BE2C (cell line): ENCODE results near the gene PRSS48.

ENCODE experiments used
- DNase-seq: peaks from one replicate; pipeline ENCODE4 v3.0.0-alpha.2; 2020
- H3K27me3 ChIP-seq: fragments of 250-450 bp; sonication (Bioruptor Pico); 2 replicates; pipeline ENCODE4 v1.5.1; 2020; ENCODE audit warnings: mild to moderate bottlenecking
- H3K36me3 ChIP-seq: fragments of 250-450 bp; sonication (Bioruptor Pico); 2 replicates; pipeline ENCODE4 v1.5.1; 2020; ENCODE audit warnings: mild to moderate bottlenecking
- H3K4me1 ChIP-seq: fragments of 250-450 bp; sonication (Bioruptor Pico); 2 replicates; pipeline ENCODE4 v1.5.1; 2020
- H3K4me3 ChIP-seq: 2 replicates; pipeline ENCODE4 v1.5.1; 2011; ENCODE audit warnings: low read depth, low read length
- H3K9me3 ChIP-seq: fragments of 250-450 bp; sonication (Bioruptor Pico); 2 replicates; pipeline ENCODE4 v1.5.1; 2020
- TF ChIP-seq, protein P1 (sequence below): IDR thresholded peaks from 2 replicates; pipeline ENCODE4 v1.5.1; 2012; ENCODE audit warnings: mild to moderate bottlenecking, low read depth, low read length

PRSS48 gene

DNA sequence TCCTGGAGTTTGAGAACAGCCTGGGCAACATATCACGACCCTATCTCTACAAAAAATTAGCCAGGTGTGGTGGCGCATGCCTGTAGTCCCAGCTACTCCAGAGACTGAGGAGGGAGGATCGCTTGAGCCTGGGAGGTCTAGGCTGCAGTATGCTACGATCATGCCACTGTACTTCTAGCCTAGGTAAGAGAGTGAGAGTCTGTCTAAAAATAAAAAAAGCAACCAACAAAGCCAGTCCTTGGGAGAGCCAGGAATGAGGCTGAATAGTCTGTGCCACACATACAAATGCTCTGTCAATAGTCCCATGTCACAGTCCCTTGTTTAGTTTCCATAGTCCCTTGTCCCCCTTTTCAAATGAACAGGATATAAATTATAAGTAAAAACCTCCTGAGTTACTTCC lies 19.3 kb upstream of the PRSS48 start:
- Histone ChIP-seq H3K4me1 (no peaks in the 10 kb centered on the region), H3K9me3 (no peaks in the 10 kb centered on the region), H3K4me3 (no peak overlapping the region), H3K36me3 (no peaks in the 10 kb centered on the region), H3K27me3 (no peaks in the 10 kb centered on the region)
- DNase-seq = no peak
- TF ChIP-seq, protein P1, sequence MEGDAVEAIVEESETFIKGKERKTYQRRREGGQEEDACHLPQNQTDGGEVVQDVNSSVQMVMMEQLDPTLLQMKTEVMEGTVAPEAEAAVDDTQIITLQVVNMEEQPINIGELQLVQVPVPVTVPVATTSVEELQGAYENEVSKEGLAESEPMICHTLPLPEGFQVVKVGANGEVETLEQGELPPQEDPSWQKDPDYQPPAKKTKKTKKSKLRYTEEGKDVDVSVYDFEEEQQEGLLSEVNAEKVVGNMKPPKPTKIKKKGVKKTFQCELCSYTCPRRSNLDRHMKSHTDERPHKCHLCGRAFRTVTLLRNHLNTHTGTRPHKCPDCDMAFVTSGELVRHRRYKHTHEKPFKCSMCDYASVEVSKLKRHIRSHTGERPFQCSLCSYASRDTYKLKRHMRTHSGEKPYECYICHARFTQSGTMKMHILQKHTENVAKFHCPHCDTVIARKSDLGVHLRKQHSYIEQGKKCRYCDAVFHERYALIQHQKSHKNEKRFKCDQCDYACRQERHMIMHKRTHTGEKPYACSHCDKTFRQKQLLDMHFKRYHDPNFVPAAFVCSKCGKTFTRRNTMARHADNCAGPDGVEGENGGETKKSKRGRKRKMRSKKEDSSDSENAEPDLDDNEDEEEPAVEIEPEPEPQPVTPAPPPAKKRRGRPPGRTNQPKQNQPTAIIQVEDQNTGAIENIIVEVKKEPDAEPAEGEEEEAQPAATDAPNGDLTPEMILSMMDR = no peak

DNA sequence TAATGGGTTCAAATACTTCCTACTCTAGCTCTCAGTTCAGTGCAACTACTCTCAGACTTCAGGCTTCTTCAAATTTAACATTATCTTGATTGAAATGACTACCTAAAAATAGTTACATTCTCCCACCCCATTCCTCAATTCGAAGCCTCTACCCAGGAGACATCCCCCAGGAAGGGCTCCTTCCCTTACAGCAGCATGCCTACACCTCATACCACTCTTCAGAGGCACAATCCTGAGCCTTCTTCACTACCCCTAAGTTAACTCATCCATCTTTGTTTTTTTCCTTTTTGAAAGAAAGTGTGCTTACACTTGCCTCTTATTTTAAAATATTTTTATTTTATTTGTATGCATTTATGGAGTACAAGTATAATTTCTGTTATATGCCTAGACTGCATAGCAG lies 17.2 kb upstream of the PRSS48 start:
- H3K4me3 ChIP-seq = no peak overlapping the region
- DNase-seq = no peak
- no peaks in the 10 kb centered on the region for H3K36me3 ChIP-seq
- H3K9me3 ChIP-seq = no peaks in the 10 kb centered on the region
- no peaks in the 10 kb centered on the region for H3K27me3 ChIP-seq
- TF ChIP-seq, protein P1 = no peak
- H3K4me1 ChIP-seq = no peaks in the 10 kb centered on the region

DNA sequence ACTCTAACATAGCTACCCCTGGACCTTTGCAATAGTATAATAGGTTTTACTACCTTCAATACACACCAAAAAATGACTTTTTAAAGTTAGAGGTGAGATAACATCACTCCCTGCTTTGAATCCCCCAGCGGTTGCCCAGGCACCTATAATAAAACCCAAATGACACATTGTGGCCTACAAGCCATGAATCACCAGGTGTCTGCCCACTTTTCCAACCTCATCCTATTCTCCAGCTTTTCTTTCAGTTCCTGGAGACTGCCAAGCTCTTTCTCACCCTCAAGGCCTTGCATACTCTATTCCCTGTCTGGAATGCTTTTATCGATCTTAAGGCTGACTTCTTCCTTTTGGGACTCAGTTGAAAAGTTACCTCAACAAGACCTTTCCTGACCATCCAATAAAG lies 16.4 kb upstream of the PRSS48 start:
- H3K9me3 ChIP-seq = no peaks in the 10 kb centered on the region
- H3K36me3 ChIP-seq = no peaks in the 10 kb centered on the region
- no peak for DNase-seq
- H3K4me1 ChIP-seq = no peaks in the 10 kb centered on the region
- no peaks in the 10 kb centered on the region for H3K27me3 ChIP-seq
- TF ChIP-seq, protein P1 = no peak
- no peak overlapping the region for H3K4me3 ChIP-seq

DNA sequence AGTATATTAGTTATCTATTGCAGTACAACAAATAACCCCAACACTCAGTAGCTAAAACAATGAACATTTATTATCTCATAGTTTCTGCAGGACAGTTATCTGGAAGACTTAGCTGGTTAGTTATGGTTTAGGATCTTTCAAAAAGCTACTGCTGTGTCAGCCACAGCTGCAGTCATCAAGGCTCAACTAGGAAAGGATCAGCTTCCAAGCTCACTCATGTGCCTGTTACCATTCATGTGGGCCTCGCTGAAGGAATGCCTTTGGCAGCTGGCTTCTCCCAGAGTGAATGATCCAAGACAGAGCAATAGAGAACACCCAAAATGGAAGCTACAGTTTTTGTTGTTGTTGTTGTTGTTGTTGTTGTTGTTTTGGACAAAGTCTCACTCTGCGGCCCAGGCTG lies 13.5 kb upstream of the PRSS48 start:
- Histone ChIP-seq H3K4me3 (no peak overlapping the region), H3K4me1 (no peaks in the 10 kb centered on the region), H3K9me3 (no peaks in the 10 kb centered on the region), H3K27me3 (no peaks in the 10 kb centered on the region), H3K36me3 (no peaks in the 10 kb centered on the region)
- TF ChIP-seq, protein P1 = no peak
- no peak for DNase-seq

DNA sequence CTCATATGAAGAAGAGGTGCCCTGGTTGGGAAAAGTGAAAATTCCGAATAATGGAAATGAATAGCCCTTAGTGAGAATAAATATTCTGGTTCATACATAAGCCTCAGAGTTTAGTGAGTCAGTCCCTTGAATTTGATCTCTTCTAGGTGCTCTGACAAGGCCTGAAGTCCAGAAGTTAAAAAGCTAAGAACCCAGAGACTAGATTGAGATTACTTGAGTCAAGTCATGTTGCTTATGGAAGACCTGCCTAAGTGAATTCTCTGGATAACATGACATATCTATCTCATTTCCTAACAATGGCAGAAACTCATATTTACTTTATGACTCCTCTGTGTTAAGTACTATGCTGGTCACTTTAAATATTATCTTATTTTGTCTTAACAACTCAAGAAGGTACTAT lies 10.5 kb upstream of the PRSS48 start:
- Histone ChIP-seq H3K9me3 (no peaks in the 10 kb centered on the region), H3K27me3 (no peaks in the 10 kb centered on the region), H3K36me3 (no peaks in the 10 kb centered on the region), H3K4me3 (no peak overlapping the region), H3K4me1 (no peaks in the 10 kb centered on the region)
- no peak for DNase-seq
- TF ChIP-seq, protein P1 = no peak

DNA sequence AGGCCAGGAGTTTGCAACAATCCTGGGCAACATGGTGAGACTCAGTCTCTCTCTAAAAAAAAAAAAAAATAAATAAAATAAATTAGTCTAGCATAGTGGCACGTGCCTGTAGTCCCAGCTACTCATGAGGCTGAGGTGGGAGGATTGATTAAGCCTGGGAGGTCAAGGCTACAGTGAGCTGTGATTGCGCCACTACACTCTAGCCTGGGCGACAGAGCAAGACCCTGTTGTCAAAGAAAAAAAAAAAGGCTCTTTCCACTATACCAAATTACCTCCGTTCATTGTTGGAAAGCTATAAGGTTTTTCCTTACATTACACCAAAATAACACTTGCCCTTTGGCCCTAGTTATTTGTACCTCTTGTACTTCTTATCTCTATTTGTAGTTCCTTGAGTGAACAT lies 9.9 kb upstream of the PRSS48 start:
- DNase-seq = no peak
- Histone ChIP-seq H3K27me3 (no peaks in the 10 kb centered on the region), H3K9me3 (no peaks in the 10 kb centered on the region), H3K36me3 (no peaks in the 10 kb centered on the region), H3K4me1 (no peaks in the 10 kb centered on the region), H3K4me3 (no peak overlapping the region)
- TF ChIP-seq, protein P1 = no peak
